Natural killer cell treated with Interleukin-12 subunit alpha and Interleukin-12 subunit beta and Interleukin-15 and Interleukin-18, amount 100 ng/mL, for 72 hours (primary cell): ENCODE data around the gene KLHL10. TPM values are rescaled to one million over a fixed set of nuclear protein-coding genes. Genes with fewer than 3 reads are reported as not detected.

Experiments used
- ATAC-seq, 2 donors: fragments of 150-1000 bp; cut with Tn5 transposase in 1 of 2; sonication (Bioruptor Pico), chemical (Tn5 transposase) in 1 of 2; 2 replicates each; pipeline ENCODE4 v1.10.0; 2021
- DNase-seq: peaks from one replicate; pipeline ENCODE4 v3.0.0; 2022; ENCODE audit warnings: low spot score
- H3K27ac Mint-ChIP-seq, 2 donors: 1 replicate in 1 of 2; 2 replicates in 1 of 2; pipeline ENCODE4 v1.8.0; 2022; ENCODE audit warnings: mixed read lengths in 2 of 2, mild to moderate bottlenecking in 1 of 2, moderate library complexity in 1 of 2
- H3K27me3 Mint-ChIP-seq, 2 donors: 1 replicate in 1 of 2; 2 replicates in 1 of 2; pipeline ENCODE4 v1.8.0; 2022; ENCODE audit warnings: mixed read lengths in 2 of 2
- H3K36me3 Mint-ChIP-seq: one replicate; pipeline ENCODE4 v1.8.0; 2022; ENCODE audit warnings: mixed read lengths
- H3K4me1 Mint-ChIP-seq, 2 donors: 1 replicate in 1 of 2; 2 replicates in 1 of 2; pipeline ENCODE4 v1.8.0; 2022; ENCODE audit warnings: low read depth in 2 of 2, mixed read lengths in 2 of 2, mild to moderate bottlenecking in 1 of 2
- H3K4me3 Mint-ChIP-seq: one replicate; pipeline ENCODE4 v1.8.0; 2022; ENCODE audit warnings: mixed read lengths
- H3K9me3 Mint-ChIP-seq: 2 replicates; pipeline ENCODE4 v1.8.0; 2022; ENCODE audit warnings: mixed read lengths
- total RNA-seq, 2 donors: library from RNA; stranded (reverse); gene quantifications; one replicate each; pipeline ENCODE4 v1.2.3, GENCODE V29; 2022

Gene KLHL10
- total RNA-seq, 2 donors from 2014 or later, result not detected

GRCh38 chr17:41806685-41807445 is 30.8 kb upstream of the KLHL10 start:
- Mint-ChIP-seq H3K36me3 (no peaks in the 10 kb centered on the region), H3K27ac (no peak overlapping the region), H3K4me1 (peaks cover 7 to 15% of the 10 kb centered on the region in 2 donors), H3K27me3 (no peaks in the 10 kb centered on the region), H3K9me3 (no peaks in the 10 kb centered on the region), H3K4me3 (no peak overlapping the region)
- no peak for ATAC-seq
- DNase-seq, result no peak

GRCh38 chr17:41810659-41811548 is 26.7 kb upstream of the KLHL10 start:
- peak in 1 of 2 donors; percentile 15 for ATAC-seq
- no peak for DNase-seq
- H3K36me3 Mint-ChIP-seq, result no peaks in the 10 kb centered on the region
- H3K27me3 Mint-ChIP-seq, result no peaks in the 10 kb centered on the region
- H3K27ac Mint-ChIP-seq, result no peak overlapping the region
- H3K4me3 Mint-ChIP-seq, result peak overlapping the region; percentile 93
- peaks cover 13 to 20% of the 10 kb centered on the region in 2 donors for H3K4me1 Mint-ChIP-seq
- no peaks in the 10 kb centered on the region for H3K9me3 Mint-ChIP-seq

DNA sequence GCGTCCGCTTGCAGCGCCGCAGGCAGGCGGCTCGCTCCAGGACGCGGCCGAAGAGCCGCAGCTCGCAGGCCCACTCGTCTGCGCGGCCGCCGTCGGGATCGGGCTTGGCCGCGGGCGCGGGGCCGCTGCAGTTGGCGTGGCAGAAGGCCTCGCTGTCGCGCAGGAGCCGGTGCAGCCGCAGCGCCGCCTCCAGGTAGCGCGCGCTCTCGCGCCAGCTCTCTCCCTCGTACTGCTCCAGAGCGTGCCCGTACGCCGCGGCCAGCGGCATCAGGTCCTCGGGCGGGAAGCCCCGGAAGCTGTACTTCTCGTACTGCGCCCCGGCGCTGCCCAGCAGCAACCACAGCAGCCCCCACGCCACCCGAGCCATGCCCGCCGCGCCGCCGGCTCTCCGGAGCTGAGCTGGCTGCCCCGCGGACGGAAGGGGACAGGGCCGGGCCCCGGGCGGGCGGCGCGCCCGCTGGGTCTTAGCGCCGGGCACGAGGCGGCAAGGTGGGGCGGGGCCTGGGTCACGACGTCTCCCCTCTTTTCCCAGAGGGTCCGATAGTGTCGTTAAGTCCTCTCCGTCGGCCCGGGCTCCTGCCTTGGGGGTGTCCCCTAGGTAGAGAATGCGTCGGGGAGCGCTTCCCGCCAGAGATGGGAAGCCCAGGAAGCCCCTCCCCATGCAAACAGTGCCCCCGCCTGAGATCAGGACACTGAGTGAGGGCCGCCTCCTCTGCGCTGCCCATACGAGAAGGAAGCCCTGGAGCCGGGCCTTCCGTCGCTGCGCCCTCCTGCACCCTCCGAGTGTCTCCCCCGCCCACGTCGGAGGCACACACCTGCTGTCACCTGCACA is 25.9 kb upstream of the KLHL10 start, which contains the start of gene P3H4:
Gene P3H4, minus strand, starts transcription at position 401 of the 832 bp plus-strand sequence. Its CDS starts 34 bp downstream, at position 367.
- Mint-ChIP-seq H3K4me1 (peaks cover 13 to 20% of the 10 kb centered on the region in 2 donors), H3K36me3 (no peaks in the 10 kb centered on the region)

DNA sequence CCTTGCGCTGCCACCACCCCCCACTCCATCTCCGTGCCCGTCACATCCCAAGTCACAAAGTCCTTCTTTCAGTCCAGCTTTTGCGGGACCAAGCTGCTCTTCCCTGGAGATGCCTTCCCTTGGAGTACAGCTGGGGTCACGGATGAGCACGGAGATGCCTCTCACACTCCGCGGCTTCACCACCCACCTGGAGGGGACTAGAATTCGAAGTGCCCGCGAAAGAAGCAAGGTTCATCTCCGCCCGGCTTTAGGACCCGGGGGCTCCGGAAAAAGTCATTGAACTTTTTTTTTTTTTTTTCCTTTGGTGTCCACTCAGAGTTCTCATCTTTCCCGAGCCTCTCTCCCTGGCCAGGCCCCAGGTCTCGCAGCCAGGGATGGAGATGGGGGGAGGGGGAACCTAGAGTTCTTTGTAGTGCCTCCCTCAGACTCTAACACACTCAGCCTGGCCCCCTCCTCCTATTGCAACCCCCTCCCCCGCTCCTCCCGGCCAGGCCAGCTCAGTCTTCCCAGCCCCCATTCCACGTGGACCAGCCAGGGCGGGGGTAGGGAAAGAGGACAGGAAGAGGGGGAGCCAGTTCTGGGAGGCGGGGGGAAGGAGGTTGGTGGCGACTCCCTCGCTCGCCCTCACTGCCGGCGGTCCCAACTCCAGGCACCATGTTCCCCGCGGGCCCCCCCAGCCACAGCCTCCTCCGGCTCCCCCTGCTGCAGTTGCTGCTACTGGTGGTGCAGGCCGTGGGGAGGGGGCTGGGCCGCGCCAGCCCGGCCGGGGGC is 25.1 kb upstream of the KLHL10 start, which contains the start of gene FKBP10:
Gene FKBP10, plus strand, starts transcription at position 624 of the 771 bp plus-strand sequence. Its CDS starts 31 bp downstream, at position 655.
- H3K4me1 Mint-ChIP-seq, result peaks cover 13 to 20% of the 10 kb centered on the region in 2 donors
- ATAC-seq (peak in 1 of 2 donors; percentile 1), DNase-seq (no peak)
- H3K9me3 Mint-ChIP-seq, result no peaks in the 10 kb centered on the region
- H3K27ac Mint-ChIP-seq, result peak within 1 kb of the TSS; percentile 33 to 89
- H3K27me3 Mint-ChIP-seq, result no peaks in the 10 kb centered on the region
- no peaks in the 10 kb centered on the region for H3K36me3 Mint-ChIP-seq
- H3K4me3 Mint-ChIP-seq, result peak within 1 kb of the TSS; percentile 93

More for the DNA sequence above, 25.9 kb upstream of the KLHL10 start, which contains the start of gene P3H4:
- Mint-ChIP-seq H3K27me3 (no peaks in the 10 kb centered on the region), H3K4me3 (peak within 1 kb of the TSS; percentile 93), H3K9me3 (no peaks in the 10 kb centered on the region), H3K27ac (peak within 1 kb of the TSS; percentile 33 to 89)
- peak; percentile 84 for DNase-seq
- ATAC-seq, result peak; percentile 89 to 92

GRCh38 chr17:41813152-41813680 is 24.4 kb upstream of the KLHL10 start:
- DNase-seq, result no peak
- Mint-ChIP-seq H3K36me3 (no peaks in the 10 kb centered on the region), H3K27me3 (no peaks in the 10 kb centered on the region), H3K4me1 (peaks cover 13 to 20% of the 10 kb centered on the region in 2 donors), H3K9me3 (no peaks in the 10 kb centered on the region), H3K4me3 (peak overlapping the region; percentile 74), H3K27ac (peak overlapping the region; percentile 18 to 21)
- ATAC-seq, result no peak

DNA sequence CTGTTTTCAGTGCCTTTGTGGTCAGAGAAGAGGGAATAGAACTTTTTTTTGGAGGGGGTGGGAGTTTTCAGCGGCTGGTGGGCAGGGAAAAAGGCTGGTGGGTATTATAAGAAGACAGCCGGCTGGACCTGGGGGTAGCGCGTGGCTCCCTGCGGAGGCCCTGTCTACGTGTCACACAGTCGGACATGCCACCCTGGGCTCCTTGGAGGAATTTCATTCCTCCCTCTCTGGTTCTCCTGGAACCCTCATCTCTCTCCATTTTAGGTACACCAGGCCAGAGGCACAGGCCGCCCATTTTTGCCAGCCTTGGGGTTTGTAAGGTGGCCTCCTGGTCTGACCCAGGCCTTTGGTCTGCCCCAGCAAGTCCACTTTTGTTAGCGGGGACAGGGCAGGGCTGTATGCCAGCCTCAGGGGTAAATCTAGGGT is 23.9 kb upstream of the KLHL10 start:
- ATAC-seq (no peak), DNase-seq (no peak)
- Mint-ChIP-seq H3K27me3 (no peaks in the 10 kb centered on the region), H3K4me3 (peak overlapping the region; percentile 74), H3K4me1 (peaks cover 13 to 20% of the 10 kb centered on the region in 2 donors), H3K9me3 (no peaks in the 10 kb centered on the region), H3K36me3 (no peaks in the 10 kb centered on the region), H3K27ac (peak overlapping the region; percentile 18 to 21)

DNA sequence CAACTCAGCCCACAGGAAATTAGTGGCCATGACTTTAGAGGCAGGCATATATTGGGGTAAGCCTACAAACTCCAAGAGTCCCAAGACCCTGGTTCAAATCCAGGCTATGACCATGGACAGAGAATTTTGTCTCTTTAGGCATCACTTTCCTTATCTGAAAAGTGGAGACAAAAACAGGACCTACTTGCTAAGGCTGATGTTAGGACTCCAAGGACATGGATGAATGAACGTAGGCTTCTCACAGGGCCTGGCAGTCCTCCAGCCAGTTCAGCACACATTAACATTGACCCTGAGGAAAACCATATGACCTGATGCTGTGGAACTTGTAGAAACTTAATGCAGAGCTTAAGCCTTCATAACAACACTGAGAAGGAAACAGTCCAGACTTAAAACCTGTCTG is 23.4 kb upstream of the KLHL10 start:
- Mint-ChIP-seq H3K4me3 (no peak overlapping the region), H3K27ac (no peak overlapping the region), H3K9me3 (no peaks in the 10 kb centered on the region)

DNA sequence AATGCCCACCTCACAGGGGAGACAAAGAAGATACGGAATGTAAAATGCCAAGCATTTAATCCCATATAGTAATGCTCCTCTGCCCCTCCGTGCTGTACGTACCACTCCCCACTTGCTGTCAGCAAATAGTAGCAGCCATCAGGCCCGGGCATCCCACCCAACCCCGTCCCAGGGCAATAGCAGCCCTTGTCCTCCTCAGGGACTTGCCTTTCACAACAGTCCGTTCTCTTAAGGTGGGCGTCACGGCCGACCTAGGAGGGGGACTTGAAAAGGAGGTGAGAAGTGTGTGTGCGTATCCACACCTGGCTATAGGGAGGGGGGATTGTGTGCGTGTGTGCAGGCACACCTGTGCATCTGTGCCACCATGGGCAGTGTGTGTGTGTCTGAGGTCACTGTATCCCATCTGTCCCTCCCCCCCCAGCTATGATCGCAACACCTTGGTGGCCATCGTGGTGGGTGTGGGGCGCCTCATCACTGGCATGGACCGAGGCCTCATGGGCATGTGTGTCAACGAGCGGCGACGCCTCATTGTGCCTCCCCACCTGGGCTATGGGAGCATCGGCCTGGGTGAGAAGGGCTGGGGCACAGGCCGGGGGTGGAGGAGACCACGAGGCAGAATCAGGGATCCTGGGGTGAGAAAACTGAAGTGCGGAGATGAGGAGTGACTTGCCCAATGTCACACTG is 20.8 kb upstream of the KLHL10 start:
- Mint-ChIP-seq H3K27me3 (no peaks in the 10 kb centered on the region), H3K4me3 (no peak overlapping the region), H3K9me3 (no peaks in the 10 kb centered on the region), H3K36me3 (no peaks in the 10 kb centered on the region), H3K4me1 (peaks cover 6% of the 10 kb centered on the region in 2 donors), H3K27ac (no peak overlapping the region)
- no peak for DNase-seq
- ATAC-seq, result no peak

More for the DNA sequence above, 23.4 kb upstream of the KLHL10 start:
- ATAC-seq (no peak), DNase-seq (no peak)
- Mint-ChIP-seq H3K36me3 (no peaks in the 10 kb centered on the region), H3K27me3 (no peaks in the 10 kb centered on the region), H3K4me1 (peaks cover 13 to 20% of the 10 kb centered on the region in 2 donors)

DNA sequence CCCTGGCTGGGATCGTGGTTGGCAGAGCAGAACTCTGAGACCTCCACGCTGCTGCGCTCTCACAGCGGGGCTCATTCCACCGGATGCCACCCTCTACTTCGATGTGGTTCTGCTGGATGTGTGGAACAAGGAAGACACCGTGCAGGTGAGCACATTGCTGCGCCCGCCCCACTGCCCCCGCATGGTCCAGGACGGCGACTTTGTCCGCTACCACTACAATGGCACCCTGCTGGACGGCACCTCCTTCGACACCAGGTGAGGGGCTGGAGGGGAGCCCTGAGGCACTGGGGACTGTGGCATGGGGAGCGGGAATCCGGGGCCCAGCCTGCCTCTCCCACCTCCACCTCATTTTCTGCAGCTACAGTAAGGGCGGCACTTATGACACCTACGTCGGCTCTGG is 19.6 kb upstream of the KLHL10 start:
- no peaks in the 10 kb centered on the region for H3K36me3 Mint-ChIP-seq
- H3K9me3 Mint-ChIP-seq, result no peaks in the 10 kb centered on the region
- ATAC-seq (no peak), DNase-seq (no peak)
- no peaks in the 10 kb centered on the region for H3K27me3 Mint-ChIP-seq
- no peak overlapping the region for H3K27ac Mint-ChIP-seq
- H3K4me3 Mint-ChIP-seq, result no peak overlapping the region
- H3K4me1 Mint-ChIP-seq, result no peaks in the 10 kb centered on the region

- H3K36me3 Mint-ChIP-seq, result no peaks in the 10 kb centered on the region
- no peaks in the 10 kb centered on the region for H3K9me3 Mint-ChIP-seq
- H3K4me3 Mint-ChIP-seq, result no peak overlapping the region
- H3K4me1 Mint-ChIP-seq, result no peaks in the 10 kb centered on the region
- H3K27me3 Mint-ChIP-seq, result no peaks in the 10 kb centered on the region
- ATAC-seq, result peak in 1 of 2 donors; percentile 18
- H3K27ac Mint-ChIP-seq, result no peak overlapping the region
- no peak for DNase-seq
Measured at GRCh38 chr17:41821776-41822175, 15.8 kb upstream of the KLHL10 start.

DNA sequence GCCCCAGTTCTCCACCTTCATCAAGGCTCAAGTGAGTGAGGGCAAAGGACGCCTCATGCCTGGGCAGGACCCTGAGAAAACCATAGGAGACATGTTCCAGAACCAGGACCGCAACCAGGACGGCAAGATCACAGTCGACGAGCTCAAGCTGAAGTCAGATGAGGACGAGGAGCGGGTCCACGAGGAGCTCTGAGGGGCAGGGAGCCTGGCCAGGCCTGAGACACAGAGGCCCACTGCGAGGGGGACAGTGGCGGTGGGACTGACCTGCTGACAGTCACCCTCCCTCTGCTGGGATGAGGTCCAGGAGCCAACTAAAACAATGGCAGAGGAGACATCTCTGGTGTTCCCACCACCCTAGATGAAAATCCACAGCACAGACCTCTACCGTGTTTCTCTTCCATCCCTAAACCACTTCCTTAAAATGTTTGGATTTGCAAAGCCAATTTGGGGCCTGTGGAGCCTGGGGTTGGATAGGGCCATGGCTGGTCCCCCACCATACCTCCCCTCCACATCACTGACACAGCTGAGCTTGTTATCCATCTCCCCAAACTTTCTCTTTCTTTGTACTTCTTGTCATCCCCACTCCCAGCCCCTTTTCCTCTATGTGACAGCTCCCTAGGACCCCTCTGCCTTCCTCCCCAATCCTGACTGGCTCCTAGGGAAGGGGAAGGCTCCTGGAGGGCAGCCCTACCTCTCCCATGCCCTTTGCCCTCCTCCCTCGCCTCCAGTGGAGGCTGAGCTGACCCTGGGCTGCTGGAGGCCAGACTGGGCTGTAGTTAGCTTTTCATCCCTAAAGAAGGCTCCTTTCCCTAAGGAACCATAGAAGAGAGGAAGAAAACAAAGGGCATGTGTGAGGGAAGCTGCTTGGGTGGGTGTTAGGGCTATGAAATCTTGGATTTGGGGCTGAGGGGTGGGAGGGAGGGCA is 15.1 kb upstream of the KLHL10 start:
- H3K4me3 Mint-ChIP-seq, result no peak overlapping the region
- DNase-seq, result no peak

More for the DNA sequence above, 15.1 kb upstream of the KLHL10 start:
- Mint-ChIP-seq H3K27me3 (no peaks in the 10 kb centered on the region), H3K36me3 (no peaks in the 10 kb centered on the region), H3K9me3 (no peaks in the 10 kb centered on the region), H3K4me1 (no peaks in the 10 kb centered on the region), H3K27ac (no peak overlapping the region)
- ATAC-seq, result peak in 1 of 2 donors; percentile 5
